Thyroid gland (tissue), 4 donors: Measurements from ENCODE around the gene LGR4. TPM values are rescaled to one million over a fixed set of nuclear protein-coding genes. Genes with fewer than 3 reads are reported as not detected.

Experiments
- DNase-seq, 2 donors: peaks; one replicate each; pipeline ENCODE4 v3.0.0-alpha.2; 2019
- H3K27ac ChIP-seq, 3 donors: fragments of 200-600 bp; sonication (generic); 1 replicate in 2 of 3; 2 replicates in 1 of 3; pipeline ENCODE4 v1.5.1; 2016 to 2019; ENCODE audit warnings: mild to moderate bottlenecking in 1 of 3, moderate library complexity in 1 of 3
- H3K27me3 ChIP-seq: fragments of 200-600 bp; sonication (generic); one replicate; pipeline ENCODE4 v1.5.1; 2019
- H3K36me3 ChIP-seq, 2 donors: fragments of 200-600 bp; sonication (generic); one replicate each; pipeline ENCODE4 v1.5.1; 2016 to 2019
- H3K4me1 ChIP-seq, 2 donors: fragments of 200-600 bp; sonication (generic); one replicate each; pipeline ENCODE4 v1.5.1; 2017 to 2019
- H3K4me3 ChIP-seq, 3 donors: fragments of 200-600 bp; sonication (generic); replicated peaks in 1 of 3; 1 replicate in 2 of 3; 2 replicates in 1 of 3; pipeline ENCODE4 v1.5.1; 2016; ENCODE audit warnings: mild to moderate bottlenecking in 1 of 3
- H3K9me3 ChIP-seq: fragments of 200-600 bp; sonication (generic); one replicate; pipeline ENCODE4 v1.5.1; 2017
- CTCF ChIP-seq, 6 experiments: fragments of 200-600 bp in 3 of 6; fragments of 450-650 bp in 3 of 6; sonication (generic) in 3 of 6; IDR thresholded peaks; one replicate each; pipeline ENCODE4 v1.5.1; 2016 to 2019; ENCODE audit warnings: antibody characterized with exemption in 6 of 6, mild to moderate bottlenecking in 2 of 6, inconsistent platforms in 1 of 6, moderate library complexity in 1 of 6
- POLR2A ChIP-seq, 2 donors: fragments of 450-650 bp; IDR thresholded peaks; one replicate each; pipeline ENCODE4 v1.6.1; 2017; ENCODE audit warnings: antibody characterized with exemption in 2 of 2, mild to moderate bottlenecking in 2 of 2, moderate library complexity in 1 of 2
- WGBS, 2 donors: methylation state at CpG; one replicate each; pipeline ENCODE4 v1.1.5; 2017; 5-methylcytosine and 5-hydroxymethylcytosine counted together
- intact Hi-C: fragments of 100-400 bp; cut with DNase I; formaldehyde crosslinking; loops from one replicate; pipeline ENCODE4 v1.15.1; 2023
- total RNA-seq, 4 donors: library from RNA; depleted of rRNA; stranded (reverse); fragments of >200 nt; gene quantifications; one replicate each; pipeline ENCODE4 v1.2.3, GENCODE V29; 2016

LGR4 gene
- total RNA-seq, 4 donors from 2014 or later = 40.8 to 62.1 (median 50.2) TPM

- intact Hi-C loops = no loop called here
- Histone ChIP-seq H3K27me3 (no peaks in the 10 kb centered on the region), H3K4me3 (no peak overlapping the region), H3K27ac (no peak overlapping the region), H3K36me3 (no peaks in the 10 kb centered on the region), H3K9me3 (no peaks in the 10 kb centered on the region), H3K4me1 (peaks cover 0 to 17% of the 10 kb centered on the region in 2 donors)
- DNase-seq = no peak
- no peak for TF ChIP-seq CTCF (IDR thresholded peaks at IDR 0.05)
- TF ChIP-seq POLR2A (IDR thresholded peaks at IDR 0.05) = no peak
These were observed 88.4 kb downstream of the LGR4 start for GRCh38 chr11:27384227-27384626.

- Histone ChIP-seq H3K36me3 (no peaks in the 10 kb centered on the region), H3K4me3 (no peak overlapping the region), H3K4me1 (peaks cover 0 to 17% of the 10 kb centered on the region in 2 donors), H3K27me3 (no peaks in the 10 kb centered on the region), H3K9me3 (no peaks in the 10 kb centered on the region), H3K27ac (no peak overlapping the region)
- DNase-seq = no peak
- intact Hi-C loops = no loop called here
- TF ChIP-seq CTCF (IDR thresholded peaks at IDR 0.05) (no peak), POLR2A (IDR thresholded peaks at IDR 0.05) (no peak)
- WGBS, 2 donors = 86 to 90% methylated on average over 1 of the region's 1 CpG
These were observed 88.9 kb downstream of the LGR4 start for GRCh38 chr11:27383645-27384044.

- DNase-seq = no peak
- intact Hi-C loops = no loop called here
- Histone ChIP-seq H3K27me3 (no peaks in the 10 kb centered on the region), H3K36me3 (no peaks in the 10 kb centered on the region), H3K27ac (no peak overlapping the region), H3K9me3 (no peaks in the 10 kb centered on the region), H3K4me1 (peaks cover 0 to 11% of the 10 kb centered on the region in 2 donors), H3K4me3 (no peak overlapping the region)
- TF ChIP-seq CTCF (IDR thresholded peaks at IDR 0.05) = no peak
- no peak for TF ChIP-seq POLR2A (IDR thresholded peaks at IDR 0.05)
- 81 to 100% methylated on average over 4 to 5 of the region's 5 CpGs for WGBS, 2 donors
These were observed 91.3 kb downstream of the LGR4 start for GRCh38 chr11:27381238-27381666.

GRCh38 chr11:27380771-27381170 is 91.8 kb downstream of the LGR4 start:
- H3K4me3 ChIP-seq = no peak overlapping the region
- WGBS, 2 donors = 98 to 99% methylated on average over 2 of the region's 2 CpGs
- no peaks in the 10 kb centered on the region for H3K27me3 ChIP-seq
- no peak for DNase-seq
- no peak overlapping the region for H3K27ac ChIP-seq
- no peaks in the 10 kb centered on the region for H3K36me3 ChIP-seq
- H3K9me3 ChIP-seq = no peaks in the 10 kb centered on the region
- TF ChIP-seq CTCF (IDR thresholded peaks at IDR 0.05) (no peak), POLR2A (IDR thresholded peaks at IDR 0.05) (no peak)
- peaks cover 0 to 6% of the 10 kb centered on the region in 2 donors for H3K4me1 ChIP-seq
- intact Hi-C loops = no loop called here

- H3K36me3 ChIP-seq = no peaks in the 10 kb centered on the region
- 78 to 86% methylated on average over 3 of the region's 3 CpGs for WGBS, 2 donors
- TF ChIP-seq CTCF (IDR thresholded peaks at IDR 0.05) = no peak
These were observed 93.1 kb downstream of the LGR4 start for GRCh38 chr11:27379449-27379848.

More at GRCh38 chr11:27379449-27379848, 93.1 kb downstream of the LGR4 start:
- Histone ChIP-seq H3K4me1 (no peaks in the 10 kb centered on the region), H3K27ac (no peak overlapping the region), H3K4me3 (no peak overlapping the region), H3K9me3 (no peaks in the 10 kb centered on the region), H3K27me3 (no peaks in the 10 kb centered on the region)
- DNase-seq = no peak
- intact Hi-C loops = no loop called here
